A204.1 (cell line): ENCODE data around the gene DPP10.
"Not testable (repeated sequence)": the region's sequence is repeated elsewhere in the genome, so short reads cannot be mapped to it uniquely, and the experiment has no call there.

Experiments
- FAIRE-seq: peaks from 2 replicates; lab custom pipeline; 2012; peaks lifted over from hg19 to GRCh38; lab: Jason Lieb, UNC

DPP10 gene

DNA sequence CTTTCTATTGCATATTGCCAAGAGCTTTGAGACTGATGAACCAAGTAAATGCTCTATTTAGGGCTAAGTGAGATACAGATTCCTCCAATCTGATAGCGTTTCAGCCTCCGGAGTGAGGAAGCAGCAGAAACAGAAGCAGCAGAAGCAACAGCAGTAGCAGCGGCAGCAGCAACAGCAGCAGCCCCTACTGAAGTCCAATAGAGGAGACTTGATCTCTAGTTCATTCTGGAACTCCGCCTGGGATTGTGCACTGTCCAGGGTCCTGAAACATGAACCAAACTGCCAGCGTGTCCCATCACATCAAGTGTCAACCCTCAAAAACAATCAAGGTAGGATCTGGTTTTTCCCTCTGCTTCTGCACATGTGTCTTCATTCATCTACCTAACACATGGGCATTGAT lies at the start of gene DPP10:
Gene DPP10 (plus strand): TSS at position 132 of the 400 bp plus-strand sequence.
- no peak for FAIRE-seq

DNA sequence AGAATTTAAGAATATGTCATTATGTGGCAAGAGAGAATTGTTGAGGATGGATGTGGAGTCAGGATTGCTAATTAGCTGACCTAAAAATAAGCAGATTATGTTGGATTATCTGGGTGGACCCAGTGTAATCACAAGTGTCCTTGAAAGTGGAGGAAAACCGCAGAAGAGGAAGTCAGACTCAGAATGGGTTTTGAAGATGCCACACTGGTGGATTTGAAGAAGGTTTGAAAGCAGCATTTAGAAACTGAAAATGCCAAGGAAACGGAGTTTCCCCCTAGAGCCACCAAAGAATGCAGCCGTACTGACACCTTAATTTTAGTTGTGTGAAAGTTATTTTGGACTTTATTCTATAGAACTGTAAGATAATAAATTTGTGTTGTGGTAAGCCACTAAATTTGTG lies 41.6 kb upstream of the DPP10 start:
- no peak for FAIRE-seq

DNA sequence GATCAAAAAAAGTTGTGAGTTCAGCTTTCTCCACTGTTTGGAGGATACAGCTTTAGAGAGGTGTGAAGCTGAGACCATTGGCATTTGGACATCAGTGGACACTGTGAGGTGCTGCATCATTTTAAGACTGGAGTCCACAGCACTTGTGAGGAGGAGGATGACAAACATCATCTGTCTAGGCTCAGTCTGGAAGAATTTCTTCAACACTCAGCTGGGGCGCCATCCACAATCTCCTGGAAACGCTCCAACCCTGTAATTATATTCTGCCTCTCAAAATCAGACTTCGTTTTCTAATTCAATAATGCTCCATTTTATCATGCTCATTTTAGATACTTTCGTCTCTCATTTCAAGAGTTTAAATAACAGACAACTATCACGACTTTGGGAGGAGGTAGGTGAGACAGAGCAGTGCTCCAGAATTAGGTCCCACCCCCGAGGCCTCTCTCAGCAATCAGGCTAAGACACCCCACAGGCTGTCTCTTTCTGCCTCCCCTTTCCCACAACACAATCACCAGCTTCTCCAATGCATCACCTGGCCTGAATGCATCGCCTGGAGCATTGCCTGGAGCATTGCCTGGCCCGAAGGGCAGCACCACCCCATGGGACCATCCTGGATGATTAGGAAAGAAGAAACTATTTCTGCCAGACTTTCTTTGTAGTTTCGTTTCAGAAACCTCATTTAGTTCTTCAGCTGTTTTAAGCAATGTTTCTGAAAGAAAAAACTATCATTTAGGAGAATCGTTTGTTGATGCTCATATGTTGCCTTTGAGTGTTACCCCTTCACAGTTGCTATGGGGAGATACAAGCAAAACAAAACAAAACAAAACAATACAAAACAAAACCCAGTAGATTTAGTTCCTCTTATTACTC lies 37.0 kb upstream of the DPP10 start:
- FAIRE-seq: no peak

DNA sequence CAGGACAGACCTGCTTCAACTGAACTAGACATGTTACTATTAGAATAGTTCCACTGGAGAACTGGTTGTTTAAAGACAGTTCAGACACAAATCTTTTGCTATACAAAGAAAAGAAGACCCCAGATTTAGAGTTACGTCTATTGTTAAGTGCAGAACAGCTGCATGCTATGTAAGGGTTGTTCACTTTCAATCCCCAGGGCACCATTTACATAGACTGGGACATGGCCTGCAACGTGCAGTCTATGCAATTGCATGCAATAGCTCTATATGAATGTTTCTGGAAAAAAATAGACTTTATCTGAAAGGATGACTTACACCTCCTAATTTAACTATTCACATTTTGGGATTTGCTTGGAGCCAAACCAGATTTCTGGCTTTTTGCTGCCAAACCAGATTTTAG lies 36.1 kb upstream of the DPP10 start:
- FAIRE-seq: no peak

DNA sequence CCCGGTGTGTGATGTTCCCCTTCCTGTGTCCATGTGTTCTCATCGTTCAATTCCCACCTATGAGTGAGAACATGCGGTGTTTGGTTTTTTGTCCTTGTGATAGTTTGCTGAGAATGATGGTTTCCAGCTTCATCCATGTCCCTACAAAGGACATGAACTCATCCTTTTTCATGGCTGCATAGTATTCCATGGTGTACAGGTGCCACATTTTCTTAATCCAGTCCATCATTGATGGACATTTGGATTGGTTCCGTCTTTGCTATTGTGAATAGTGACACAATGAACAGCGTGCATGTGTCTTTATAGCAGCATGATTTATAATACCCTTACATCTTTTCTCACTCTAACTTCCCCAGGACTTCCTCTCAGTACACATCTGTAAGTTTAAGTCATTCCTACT lies 35.1 kb upstream of the DPP10 start:
- FAIRE-seq: not testable (repeated sequence)

DNA sequence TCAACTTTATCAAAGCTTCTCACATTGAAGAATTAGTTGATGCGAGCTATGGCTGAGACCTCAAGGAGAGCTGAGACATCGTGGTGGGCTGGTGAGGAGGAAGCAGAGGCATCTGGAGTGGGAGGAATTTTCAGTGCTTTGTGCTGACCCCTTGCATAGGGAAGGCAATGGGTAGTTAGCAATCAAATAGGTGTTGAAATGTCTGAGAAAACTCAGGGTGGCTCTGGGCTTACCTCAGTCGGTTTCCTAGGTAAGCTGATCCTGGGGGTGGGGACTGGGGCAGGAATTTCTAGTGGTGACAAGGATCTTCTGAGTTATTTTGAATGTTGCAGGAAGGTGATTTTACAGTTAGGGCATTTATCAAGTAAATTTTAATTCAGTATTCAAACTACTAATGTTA lies 20.7 kb upstream of the DPP10 start:
- no peak for FAIRE-seq

DNA sequence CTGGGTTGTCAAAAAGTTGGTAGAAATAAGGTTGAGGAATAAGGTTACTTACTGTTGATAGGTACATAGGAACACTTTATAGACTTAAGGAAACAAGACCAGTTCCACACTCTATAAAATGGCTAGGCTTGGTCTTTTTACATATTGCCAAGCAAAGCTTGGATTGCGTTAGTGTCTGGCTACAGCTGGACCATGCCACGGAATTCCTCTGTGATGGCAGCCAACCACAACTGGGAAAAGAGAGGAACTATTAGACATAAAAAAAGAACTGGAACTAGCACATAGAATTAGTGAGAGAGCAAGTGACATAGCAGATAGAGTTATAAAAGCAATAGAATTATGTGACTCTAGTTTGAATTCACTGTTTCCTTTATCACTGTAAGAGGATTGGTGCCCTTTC lies 17.7 kb upstream of the DPP10 start:
- FAIRE-seq: no peak

DNA sequence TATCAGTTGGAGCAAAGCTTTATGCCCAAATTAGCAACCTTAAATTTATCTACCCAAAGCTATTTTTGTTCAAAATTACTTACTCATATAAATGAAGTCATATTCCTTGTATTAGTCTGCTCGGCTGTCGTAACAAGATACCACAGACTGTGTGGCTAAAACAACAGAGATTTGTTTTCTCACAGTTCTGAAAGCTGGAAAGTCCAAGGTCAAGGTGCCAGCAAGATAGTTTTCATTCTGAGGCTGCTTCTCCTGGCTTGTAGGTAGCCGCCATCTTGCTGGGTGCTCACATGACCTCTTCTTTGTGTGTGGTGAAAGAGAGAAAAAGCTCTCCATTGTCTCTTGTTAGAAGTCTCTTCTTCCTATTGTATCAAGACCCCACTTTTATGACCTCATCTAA lies 15.7 kb upstream of the DPP10 start:
- no peak for FAIRE-seq

DNA sequence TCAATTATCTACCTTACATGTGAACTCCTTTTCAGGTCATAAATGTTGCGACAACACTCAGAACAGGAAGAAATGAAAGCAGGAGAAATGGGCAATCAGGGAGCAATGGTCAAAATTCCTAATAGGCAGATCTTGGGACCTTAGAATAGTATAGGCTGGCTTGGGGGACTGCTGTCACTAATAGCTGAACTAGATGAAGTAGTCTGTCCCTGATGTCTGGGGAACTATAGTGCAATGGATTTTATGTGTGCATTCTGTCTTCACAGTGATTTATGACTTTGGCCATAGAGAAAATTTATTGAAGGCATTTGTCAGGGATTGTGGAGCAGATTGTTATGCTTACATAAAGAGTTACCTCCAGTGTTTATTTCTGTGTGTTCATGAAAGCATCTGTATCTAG lies 6.1 kb upstream of the DPP10 start:
- no peak for FAIRE-seq

DNA sequence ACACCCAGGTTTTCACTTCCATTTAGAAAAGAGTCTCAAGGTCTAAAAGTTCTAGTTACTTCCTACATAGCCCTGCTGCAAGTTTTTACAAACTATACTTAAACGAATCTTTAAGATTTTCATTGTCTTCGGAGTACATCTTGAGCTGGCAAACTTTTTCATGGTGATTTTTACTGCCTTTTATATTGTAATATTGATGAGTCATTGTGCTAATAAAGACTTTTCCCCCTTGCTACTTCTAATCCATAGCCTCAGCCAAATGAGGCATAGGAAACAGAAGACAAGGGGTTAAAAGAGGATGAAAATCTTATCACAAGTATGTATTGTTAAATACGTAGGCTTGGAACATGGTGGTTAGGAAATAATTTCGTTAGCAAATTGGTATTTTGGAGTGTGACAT lies 4.1 kb downstream of the DPP10 start:
- FAIRE-seq: no peak

DNA sequence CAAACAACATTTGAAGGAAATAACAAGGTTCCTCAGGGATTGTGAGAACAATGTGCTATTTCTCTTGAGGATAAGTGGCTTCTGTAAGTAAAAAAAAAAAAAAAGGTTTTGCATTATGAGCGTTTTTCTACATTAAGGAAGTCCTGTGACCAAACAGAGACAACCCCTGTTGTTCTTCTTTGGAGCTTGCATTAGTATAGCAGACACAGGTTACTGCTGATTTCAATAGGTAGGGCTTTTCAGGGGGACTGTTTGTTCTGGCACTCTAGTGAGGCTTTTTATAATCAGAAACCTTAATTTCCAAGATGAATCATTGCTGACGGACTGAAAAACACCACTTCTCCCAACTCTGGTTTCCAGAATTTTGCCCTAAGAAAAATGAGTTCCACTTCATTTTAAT lies 8.2 kb downstream of the DPP10 start:
- no peak for FAIRE-seq

DNA sequence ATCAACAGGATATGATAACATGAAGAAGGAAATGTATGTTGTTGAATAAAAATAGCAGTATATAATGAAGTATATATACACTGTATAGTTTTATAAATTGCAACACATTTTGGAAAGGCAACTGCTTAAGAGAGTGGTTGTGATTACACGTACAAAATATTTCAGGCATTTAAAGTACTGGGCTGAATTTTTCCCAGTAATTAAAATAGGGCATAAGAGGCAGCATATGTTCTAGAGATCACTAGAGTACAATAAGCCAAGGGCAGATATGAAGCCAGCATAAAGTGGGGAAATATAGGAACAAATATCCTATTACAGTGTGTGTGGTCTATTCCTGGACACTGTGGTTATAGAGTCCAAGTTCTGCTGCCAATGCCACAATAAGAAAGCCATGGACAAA lies 14.1 kb downstream of the DPP10 start:
- no peak for FAIRE-seq

DNA sequence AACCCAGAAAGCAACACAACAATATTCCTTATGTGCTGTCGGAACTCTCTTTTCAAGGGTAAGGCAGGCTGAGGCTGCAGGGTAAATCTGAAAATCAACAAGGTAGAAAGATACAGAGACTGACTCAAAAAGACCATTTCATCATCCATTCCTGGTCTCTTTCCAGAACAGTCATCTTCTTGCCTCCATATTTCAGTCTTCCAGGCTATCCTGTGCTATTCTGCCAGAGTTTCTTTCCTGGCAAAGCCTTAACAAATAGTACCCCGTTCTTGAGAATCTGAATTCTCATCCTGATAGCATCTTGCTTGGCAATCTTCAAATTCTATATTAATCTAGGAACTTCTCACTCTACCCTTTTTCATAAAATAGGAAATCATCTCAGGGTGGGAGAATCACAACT lies 15.5 kb downstream of the DPP10 start:
- FAIRE-seq: no peak

DNA sequence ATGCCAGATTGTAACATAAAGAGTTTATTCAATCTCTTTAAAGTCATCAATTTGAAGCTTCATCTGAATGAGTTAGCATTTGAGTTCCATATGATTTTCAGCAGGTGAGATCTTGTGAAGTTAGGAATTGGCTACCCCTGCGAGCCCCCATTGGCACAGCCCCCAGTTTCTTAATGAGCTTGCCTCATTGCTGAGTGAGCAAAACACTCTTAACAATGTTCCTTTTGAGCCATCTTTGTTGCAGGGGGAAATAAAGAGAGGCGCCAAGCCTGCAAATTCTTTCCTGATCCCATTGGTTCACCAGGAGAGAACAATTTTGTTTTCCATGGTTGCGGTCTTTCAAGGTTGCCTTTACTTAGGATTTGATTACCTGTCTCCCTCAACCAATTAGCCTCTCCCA lies 18.7 kb downstream of the DPP10 start:
- FAIRE-seq: no peak

DNA sequence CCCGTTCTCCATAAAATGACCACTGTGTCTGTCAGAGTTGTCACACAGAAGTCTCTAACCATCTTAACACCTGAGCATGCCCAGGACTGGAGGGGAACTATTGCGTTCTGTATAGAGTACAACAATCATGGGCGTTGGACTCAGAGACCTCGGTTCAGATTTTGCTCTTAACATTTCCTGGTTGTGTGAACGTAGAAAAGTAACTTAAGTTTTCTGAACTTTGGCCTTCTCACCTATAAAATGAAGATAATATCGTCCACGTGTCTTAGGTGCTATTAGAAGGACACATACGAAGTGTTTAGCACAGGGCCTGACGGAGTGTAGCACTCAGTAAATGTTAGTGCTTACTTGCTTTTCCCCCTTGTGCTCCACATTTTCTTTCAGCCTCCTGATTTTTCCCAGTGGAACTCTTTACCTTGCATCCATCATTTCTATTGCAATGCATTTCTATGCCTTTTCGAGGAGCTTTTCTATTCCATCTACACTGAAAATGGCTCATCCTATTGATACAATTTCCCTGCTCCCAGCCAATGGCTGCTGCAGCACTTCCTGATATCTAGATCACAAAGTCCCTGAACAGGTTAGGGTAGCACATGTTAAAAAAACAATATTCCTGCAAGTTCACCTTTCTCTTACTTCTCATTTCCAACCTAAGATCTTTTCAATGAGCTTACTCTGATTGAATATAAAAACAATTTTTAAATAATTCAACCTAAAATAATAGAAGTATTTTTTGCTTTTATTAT lies 22.7 kb downstream of the DPP10 start:
- FAIRE-seq: no peak

DNA sequence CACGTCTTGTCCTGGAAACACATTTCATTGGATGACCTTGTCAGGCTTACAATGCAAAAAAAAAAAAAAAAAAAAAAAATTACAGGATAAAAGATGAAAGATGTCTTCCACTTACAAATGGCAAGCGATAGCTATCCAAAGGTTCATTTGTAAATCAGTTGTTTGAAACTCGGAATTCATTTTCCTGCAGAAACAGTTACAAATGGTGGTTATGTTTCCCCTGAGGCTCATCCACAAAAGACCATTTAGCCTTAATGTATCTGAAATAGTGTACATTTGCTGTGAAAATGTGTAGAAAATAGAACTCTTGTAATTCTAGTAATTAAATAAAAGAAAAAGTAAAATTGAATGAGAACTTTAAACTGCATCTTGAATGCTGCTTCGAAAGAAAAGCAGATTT lies 25.9 kb downstream of the DPP10 start:
- FAIRE-seq: no peak

DNA sequence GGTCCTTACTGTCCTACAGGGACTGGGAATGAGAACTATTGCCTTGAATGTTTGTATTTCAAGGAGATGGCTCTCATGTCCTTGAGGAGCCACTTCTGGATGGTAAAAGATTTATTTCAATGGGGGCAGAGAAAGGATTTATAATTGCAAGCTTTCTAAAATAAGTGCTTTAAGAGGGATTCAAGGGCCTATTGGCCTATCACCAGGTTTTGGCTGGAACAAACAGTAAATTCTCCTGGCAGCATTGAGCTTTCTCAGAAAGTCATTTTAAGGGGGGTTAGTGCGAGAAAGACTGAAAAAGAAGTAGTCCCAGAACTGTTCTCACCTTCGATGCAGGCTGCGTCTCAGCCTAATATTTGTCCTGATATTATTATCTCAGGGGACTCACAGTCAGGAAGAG lies 29.8 kb downstream of the DPP10 start:
- no peak for FAIRE-seq

DNA sequence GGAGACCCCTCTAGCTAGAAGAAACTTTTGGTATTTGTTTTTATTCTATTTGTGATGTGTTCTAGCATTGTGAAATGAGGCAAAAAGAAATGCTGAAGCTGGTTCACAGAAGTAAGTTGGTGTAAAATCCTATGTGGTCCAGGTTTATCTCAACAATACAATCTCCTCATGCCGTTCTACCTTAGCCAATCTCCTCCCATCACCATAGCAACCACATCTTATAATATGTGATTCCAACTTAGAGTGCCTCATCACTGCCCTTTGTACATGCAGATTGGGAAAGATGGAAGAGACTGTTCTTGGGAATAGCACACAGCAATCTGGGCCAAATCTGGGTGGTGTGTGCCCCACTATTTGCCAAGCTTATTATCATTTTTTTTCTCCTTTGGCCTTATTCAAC lies 30.3 kb downstream of the DPP10 start:
- FAIRE-seq: no peak

DNA sequence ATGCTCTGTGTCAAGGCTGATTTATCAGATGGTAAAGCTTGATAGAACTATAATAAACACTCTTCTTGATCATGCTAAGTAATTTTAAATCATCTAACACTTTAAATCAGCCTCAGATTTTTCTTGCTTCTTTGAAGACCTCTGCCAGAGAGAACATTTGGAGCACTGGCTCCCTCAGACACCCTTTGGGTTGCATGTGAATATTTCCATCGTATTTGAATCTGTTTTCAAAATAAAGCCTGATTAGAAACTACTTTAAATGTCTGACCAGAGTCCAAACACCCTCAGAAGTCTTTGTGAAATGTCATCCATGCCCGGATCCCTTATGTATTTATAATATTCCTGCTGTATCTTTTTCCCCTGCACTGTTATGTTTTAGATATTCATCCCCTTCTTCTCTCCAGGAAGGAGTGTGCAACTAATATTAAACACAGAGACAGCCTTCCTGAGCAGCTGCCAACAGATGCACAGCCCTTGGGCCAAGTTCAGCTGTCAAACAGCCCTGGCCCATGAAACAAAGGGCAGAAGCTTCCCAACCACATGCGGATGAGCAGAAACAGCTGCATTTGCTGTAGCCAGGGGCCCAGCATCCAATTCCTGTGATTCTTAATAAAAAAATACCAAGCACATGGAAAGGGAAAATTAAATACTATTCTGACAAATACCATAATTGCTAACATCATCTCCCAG lies 46.5 kb downstream of the DPP10 start:
- no peak for FAIRE-seq

DNA sequence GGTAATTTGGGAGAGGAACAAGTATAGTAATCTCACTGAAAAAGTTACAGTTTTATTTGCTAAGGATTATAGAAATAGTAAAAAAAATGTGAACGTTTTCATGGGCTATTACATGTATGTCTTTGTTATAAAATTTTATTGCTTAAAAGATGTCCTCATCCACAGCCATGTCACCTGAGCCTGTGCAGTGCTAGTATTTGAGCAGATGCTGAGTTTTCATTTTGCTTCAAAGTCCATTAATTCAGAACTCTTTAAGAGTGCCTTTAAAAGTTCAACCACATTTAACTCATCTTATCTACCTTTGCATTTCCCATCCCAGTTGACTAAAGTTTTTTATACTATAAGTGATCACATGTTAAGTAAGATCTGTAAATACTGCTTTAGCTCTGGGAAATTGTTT lies 52.6 kb downstream of the DPP10 start:
- no peak for FAIRE-seq

DNA sequence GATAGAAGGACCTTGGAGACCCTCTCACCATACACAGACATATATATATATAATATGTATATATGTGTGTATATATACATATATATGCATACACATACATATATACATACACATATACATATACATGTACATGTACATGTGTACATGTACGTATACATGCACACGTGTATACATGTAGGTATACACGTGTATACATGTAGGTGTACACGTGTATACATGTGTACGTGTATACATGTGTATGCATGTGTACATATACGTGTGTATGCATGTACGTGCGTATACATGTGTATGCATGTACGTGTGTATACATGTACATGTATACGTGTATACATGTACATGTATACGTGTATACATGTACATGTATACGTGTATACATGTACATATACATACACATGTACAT lies 54.5 kb downstream of the DPP10 start:
- no peak for FAIRE-seq

DNA sequence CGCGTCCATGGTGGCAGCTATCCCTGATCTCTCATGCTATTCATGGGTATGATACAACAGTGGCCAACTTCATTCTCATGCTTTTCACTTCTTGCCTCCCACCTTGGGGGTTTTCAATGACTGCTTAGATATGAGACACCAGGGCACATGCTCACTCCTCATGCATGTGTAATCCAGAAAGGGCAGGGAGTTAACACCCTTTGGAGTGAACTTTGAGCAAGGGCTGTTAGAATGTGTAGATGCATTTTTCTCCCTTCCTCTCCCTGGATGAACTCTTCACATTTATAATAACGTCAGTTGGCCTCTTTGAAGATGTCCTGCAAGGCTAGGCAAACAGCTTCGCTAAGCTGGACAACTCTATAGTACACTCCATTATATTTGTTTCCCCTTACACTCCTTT lies 56.7 kb downstream of the DPP10 start:
- no peak for FAIRE-seq

DNA sequence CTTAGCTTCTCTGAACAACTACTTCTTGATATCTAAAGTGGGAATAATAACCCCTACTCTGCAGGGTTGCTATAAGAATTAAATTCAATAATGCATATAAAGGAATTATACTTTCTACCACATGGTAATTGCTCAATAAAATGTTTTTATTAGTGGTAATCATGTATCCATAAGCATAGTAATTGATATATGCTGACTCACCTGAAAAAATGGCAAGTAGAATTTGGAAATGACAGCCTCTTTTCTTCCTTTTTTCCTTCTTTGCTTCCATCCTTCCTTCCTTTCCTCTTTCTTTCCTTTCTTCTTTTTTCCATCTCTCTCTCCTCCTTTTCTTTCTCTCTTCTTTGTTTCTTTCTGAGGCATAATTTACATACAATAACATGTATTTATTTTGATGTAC lies 65.3 kb downstream of the DPP10 start:
- no peak for FAIRE-seq
